Measurements from ENCODE around the gene DNAJC7.

DNAJC7 gene

GRCh38 chr17:42016941-42017865, at the start of gene DNAJC7:
TSS of gene DNAJC7 (minus strand) at chr17:42017439. CDS start at chr17:42017416, 23 bp downstream.
- DNase-seq (ENCODE audit: low read depth) = peak; percentile 57

- no peak for DNase-seq (ENCODE audit: low read depth)
Measured at GRCh38 chr17:42065201-42065600, 48.0 kb upstream of the DNAJC7 start.

DNA sequence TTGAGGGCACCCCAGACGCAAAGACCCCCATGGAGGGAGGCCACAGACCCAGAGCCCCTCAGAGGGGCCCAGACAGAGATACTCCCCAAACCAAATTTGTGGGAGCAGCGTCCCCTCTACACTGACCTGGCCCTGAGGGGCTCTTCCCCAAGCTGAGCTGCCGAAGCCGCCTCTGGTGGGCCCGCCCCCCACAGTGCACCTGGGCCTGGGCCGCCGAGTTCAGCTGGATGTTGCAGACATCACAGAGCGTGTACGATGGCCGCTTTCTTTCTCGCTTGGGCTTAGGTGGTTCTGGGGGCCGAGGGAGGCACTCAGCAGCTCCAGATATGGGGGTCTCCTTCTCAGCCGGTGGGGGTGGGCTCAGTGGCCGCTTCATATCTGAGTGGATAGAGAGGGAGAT, 45.4 kb upstream of the DNAJC7 start:
- DNase-seq (ENCODE audit: low read depth) = no peak

- no peak for DNase-seq (ENCODE audit: low read depth)
Measured at GRCh38 chr17:42061646-42062487, 44.6 kb upstream of the DNAJC7 start.

- no peak for DNase-seq (ENCODE audit: low read depth)
Measured at GRCh38 chr17:42060231-42060630, 43.0 kb upstream of the DNAJC7 start.

- no peak for DNase-seq (ENCODE audit: low read depth)
Measured at GRCh38 chr17:42059815-42060214, 42.6 kb upstream of the DNAJC7 start.

DNA sequence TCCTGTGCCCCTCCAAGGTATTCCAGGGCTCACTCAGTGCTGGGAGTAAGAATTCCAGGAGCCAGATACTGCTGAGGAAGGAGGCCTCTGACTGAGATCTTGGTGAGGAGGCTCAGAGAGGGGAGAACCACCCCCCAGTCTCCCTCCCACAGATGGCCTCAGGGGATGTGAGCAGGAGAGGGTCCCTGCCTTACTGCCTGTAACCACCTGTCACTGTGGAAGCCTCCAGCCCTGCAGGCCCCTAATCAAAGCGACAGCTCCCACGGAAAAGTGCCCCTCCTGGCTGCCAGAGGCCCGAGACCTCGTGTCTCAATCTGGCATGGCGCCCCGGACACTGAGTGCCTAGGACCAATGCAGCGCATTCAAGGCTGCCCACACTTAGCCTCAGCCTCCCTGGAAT, 40.8 kb upstream of the DNAJC7 start:
- DNase-seq (ENCODE audit: low read depth) = no peak

DNA sequence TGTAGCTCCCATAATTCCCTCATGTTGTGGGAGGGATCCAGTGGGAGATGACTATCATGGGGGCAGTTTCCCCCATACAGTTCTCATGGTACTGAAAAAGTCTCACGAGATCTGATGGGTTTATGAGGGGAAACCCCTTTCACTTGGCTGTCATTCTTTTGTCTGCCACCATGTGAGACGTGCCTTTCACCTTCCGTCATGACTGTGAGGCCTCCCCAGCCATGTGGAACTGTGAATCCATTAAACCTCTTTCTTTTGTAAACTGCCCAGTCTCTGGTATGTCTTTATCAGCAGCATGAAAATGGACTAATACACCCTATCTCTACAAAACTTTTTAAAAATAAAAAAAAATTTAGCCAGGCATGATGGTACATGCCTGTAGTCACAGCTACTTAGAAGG, 39.4 kb upstream of the DNAJC7 start:
- DNase-seq (ENCODE audit: low read depth) = no peak

DNA sequence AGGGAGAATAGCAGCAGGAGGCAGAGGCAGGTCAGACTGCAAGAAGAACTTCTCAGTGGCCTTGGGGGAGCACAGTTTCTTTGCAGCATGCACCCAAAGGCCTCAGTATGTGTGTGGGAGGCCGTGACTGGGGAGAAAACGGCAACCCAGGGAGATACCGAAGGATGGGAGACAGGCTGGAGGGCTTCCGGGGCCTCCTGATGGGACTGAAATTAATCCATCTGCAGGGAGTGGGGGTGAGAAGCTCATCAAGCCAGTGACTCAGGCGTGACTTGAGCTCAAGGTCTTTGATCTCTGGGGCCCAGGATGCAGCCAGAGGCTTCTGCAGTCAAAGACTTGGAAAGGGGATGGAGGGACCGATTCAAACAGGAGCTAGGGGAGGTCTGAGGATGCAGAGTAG, 38.3 kb upstream of the DNAJC7 start:
- no peak for DNase-seq (ENCODE audit: low read depth)

GRCh38 chr17:42055027-42055426, 37.8 kb upstream of the DNAJC7 start:
- no peak for DNase-seq (ENCODE audit: low read depth)

DNA sequence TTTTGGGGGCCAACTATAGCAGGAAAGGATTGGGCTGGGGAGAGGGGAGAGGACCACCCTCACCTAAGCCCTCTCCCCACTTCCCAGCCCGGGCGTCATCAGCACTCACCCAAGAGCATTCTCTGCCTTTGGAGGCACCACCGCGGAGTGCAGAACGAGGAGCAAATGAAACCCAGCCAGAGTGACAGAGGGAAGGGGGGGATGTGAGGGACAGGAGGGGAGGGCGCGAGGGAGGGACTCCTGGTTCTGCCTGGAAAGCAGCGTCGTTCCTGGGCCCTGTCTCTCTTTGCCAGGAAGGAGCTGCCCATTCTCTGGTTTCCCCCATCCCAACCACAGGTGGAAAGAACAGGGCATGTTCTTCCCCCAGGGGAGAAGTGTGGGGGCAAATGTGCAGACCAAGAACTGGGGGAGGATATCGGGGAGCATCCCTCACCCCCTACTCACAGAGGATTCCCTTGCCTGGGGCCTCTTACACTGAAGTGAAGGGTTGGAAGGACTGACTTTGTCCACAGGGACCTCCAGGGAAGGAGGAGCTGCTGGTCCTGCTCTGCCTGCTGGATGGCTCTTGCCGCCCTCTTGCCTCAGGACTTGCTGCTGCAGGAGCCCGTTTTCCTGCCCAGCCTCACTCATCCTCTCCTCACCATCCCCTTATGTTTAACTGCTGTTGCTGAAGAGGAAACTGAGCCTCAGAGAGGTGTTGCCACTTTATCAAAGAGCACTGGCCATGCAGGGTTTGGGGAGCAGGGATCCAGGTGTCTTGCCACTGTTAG, 36.7 kb upstream of the DNAJC7 start:
- DNase-seq (ENCODE audit: low read depth) = no peak

DNA sequence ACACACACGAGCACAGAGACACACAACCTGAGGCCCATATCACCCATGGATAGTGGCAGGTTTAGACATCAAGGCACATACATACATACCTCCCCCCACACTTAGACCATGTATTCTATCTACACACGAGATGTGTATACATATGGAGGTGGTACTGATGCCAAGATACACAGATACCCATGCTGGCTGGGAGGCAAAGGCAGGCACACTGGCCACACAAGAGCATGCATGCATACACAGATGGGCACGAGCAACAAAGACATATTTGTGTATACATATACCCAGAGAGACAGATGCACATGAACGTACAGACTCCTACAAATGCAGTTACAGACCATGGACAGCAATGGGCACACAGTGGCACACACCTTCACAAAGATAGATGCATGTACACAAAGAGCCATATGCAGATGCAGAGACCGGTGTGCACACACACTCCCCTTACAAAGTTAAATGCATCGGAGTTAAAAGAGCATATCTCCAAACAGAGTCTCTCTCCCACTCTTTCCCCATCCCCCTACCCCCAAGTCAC, 35.2 kb upstream of the DNAJC7 start:
- no peak for DNase-seq (ENCODE audit: low read depth)

DNA sequence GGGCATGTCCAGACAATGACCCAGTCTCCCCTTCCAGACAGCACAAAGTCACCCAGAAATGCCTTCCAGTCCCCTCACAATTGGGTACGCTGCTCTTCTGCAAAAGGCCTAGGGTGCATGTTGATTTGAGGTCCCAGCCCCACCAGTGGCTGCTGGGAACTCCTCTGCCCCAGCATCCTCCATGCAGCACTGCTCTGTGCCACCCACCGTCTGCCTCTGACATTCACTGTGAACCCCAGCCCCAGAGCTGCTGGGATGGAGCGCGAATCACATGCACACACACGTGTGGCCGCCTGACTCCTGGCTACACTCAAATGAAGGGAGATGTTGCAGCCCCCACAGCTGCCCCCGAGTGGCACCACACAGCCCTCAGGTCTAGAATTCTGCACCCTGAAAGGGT, 34.4 kb upstream of the DNAJC7 start:
- DNase-seq (ENCODE audit: low read depth) = no peak

GRCh38 chr17:42051013-42051400, 33.8 kb upstream of the DNAJC7 start:
- no peak for DNase-seq (ENCODE audit: low read depth)

DNA sequence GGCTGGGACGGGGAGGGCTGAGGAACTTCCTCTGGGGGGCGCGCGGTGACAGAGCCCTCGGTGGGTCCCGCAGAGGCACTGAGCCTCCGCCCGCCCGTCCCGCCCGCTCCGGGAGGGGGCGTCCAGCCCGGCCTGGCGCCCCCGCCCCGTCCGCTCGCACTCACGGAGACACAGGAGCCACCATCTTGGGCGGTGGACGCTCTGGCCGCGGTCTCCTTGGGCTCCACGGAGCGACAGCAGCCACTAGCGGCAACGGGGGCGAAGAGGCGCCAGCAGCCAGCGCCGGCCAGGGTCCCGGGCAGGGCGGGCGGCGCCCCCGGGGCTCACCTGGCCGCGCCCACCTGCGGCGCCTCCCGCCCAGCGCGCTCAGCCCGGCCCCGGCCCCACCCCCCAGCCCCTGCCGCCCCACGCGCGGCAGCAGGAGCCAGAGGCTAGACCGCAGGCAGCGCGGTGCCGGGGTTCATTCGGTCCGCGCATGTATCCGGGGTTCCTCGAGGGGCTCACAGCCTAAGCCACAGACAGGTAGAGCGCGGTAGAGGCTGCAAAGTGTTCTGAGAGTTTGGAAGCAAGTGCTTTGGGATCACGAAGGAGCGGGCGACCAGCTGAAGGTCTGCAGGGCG, 33.3 kb upstream of the DNAJC7 start, which contains the start of gene C17orf113:
Gene C17orf113 (minus strand): TSS at position 209 of the 620 bp plus-strand sequence. CDS start 7,225 bp downstream, outside the sequence.
- DNase-seq (ENCODE audit: low read depth) = no peak

DNA sequence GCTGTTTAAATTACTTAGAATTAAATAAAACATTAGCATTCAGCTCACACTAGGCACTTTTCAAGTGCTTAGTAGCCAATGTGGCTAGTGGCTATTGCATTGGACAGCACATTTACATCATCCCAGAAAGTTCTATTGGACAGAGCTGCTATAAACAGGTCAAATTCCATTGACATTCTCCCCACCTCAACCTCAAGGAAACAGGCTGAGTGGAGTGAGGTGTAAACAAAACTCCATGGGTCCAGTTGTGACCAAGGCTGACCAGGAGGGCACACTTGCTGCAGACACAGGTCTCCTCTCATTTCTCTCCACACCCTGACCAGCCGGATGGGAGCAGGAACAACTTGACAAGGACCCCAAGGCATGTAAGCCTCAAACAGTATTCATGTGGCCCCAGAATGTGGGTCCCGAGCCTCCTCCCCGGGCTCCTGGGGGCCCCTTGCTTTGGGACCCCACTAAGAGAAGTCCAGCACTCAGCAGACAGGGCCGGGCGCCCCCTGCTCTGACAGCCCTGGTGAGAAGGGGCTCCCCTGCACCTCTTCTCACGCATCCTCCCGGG, 32.7 kb upstream of the DNAJC7 start:
- no peak for DNase-seq (ENCODE audit: low read depth)

- DNase-seq (ENCODE audit: low read depth) = no peak
Measured at GRCh38 chr17:42047343-42047742, 30.1 kb upstream of the DNAJC7 start.

GRCh38 chr17:42045719-42046118, 28.5 kb upstream of the DNAJC7 start:
- no peak for DNase-seq (ENCODE audit: low read depth)

GRCh38 chr17:42042598-42043319, 25.5 kb upstream of the DNAJC7 start:
- no peak for DNase-seq (ENCODE audit: low read depth)

- DNase-seq (ENCODE audit: low read depth) = no peak
Measured at GRCh38 chr17:42041619-42042018, 24.4 kb upstream of the DNAJC7 start.
